ENCODE results near the gene WDTC1. TPM values are rescaled to one million over a fixed set of nuclear protein-coding genes. Genes with fewer than 3 reads are reported as not detected.

WDTC1 gene
- total RNA-seq, 1 experiment from 2014 or later, result 9.0 TPM

GRCh38 chr1:27341525-27342252 lies 107.3 kb downstream of the WDTC1 start, which contains the start of gene SYTL1:
Gene SYTL1, plus strand, starts transcription at chr1:27342022. Its CDS starts 3,313 bp downstream, at chr1:27345335.
- no peak for DNase-seq (ENCODE audit: low read depth, low spot score)

GRCh38 chr1:27342391-27342777 lies 108.0 kb downstream of the WDTC1 start:
- DNase-seq (ENCODE audit: low read depth, low spot score), result no peak
- in situ Hi-C loops (cut with HindIII; ENCODE audit: low pct_unique_long_range_greater_than_20kb, low sequenced_read_pairs), result no loop called here

More at GRCh38 chr1:27341525-27342252, 107.3 kb downstream of the WDTC1 start, which contains the start of gene SYTL1:
- in situ Hi-C loops (cut with HindIII; ENCODE audit: low pct_unique_long_range_greater_than_20kb, low sequenced_read_pairs), result no loop called here

- in situ Hi-C loops (cut with HindIII; ENCODE audit: low pct_unique_long_range_greater_than_20kb, low sequenced_read_pairs), result no loop called here
- DNase-seq (ENCODE audit: low read depth, low spot score), result no peak
These were observed 108.6 kb downstream of the WDTC1 start for GRCh38 chr1:27342778-27343638.

GRCh38 chr1:27343639-27344025 lies 109.2 kb downstream of the WDTC1 start:
- in situ Hi-C loops (cut with HindIII; ENCODE audit: low pct_unique_long_range_greater_than_20kb, low sequenced_read_pairs), result no loop called here
- DNase-seq (ENCODE audit: low read depth, low spot score), result no peak

- DNase-seq (ENCODE audit: low read depth, low spot score), result no peak
- in situ Hi-C loops (cut with HindIII; ENCODE audit: low pct_unique_long_range_greater_than_20kb, low sequenced_read_pairs), result no loop called here
These were observed 110.8 kb downstream of the WDTC1 start for GRCh38 chr1:27345272-27345671.

- in situ Hi-C loops (cut with HindIII; ENCODE audit: low pct_unique_long_range_greater_than_20kb, low sequenced_read_pairs), result no loop called here
- DNase-seq (ENCODE audit: low read depth, low spot score), result no peak
These were observed 111.9 kb downstream of the WDTC1 start for GRCh38 chr1:27346357-27346756.

- in situ Hi-C loops (cut with HindIII; ENCODE audit: low pct_unique_long_range_greater_than_20kb, low sequenced_read_pairs), result no loop called here
- DNase-seq (ENCODE audit: low read depth, low spot score), result no peak
These were observed 112.7 kb downstream of the WDTC1 start for GRCh38 chr1:27346991-27347624.

GRCh38 chr1:27348861-27349783 lies 114.7 kb downstream of the WDTC1 start:
- DNase-seq (ENCODE audit: low read depth, low spot score), result no peak
- in situ Hi-C loops (cut with HindIII; ENCODE audit: low pct_unique_long_range_greater_than_20kb, low sequenced_read_pairs), result no loop called here

GRCh38 chr1:27349784-27350662 lies 115.6 kb downstream of the WDTC1 start:
- in situ Hi-C loops (cut with HindIII; ENCODE audit: low pct_unique_long_range_greater_than_20kb, low sequenced_read_pairs), result no loop called here
- no peak for DNase-seq (ENCODE audit: low read depth, low spot score)

GRCh38 chr1:27350663-27351540 lies 116.5 kb downstream of the WDTC1 start:
- DNase-seq (ENCODE audit: low read depth, low spot score), result no peak
- in situ Hi-C loops (cut with HindIII; ENCODE audit: low pct_unique_long_range_greater_than_20kb, low sequenced_read_pairs), result no loop called here

- in situ Hi-C loops (cut with HindIII; ENCODE audit: low pct_unique_long_range_greater_than_20kb, low sequenced_read_pairs), result no loop called here
- no peak for DNase-seq (ENCODE audit: low read depth, low spot score)
These were observed 117.2 kb downstream of the WDTC1 start for GRCh38 chr1:27351541-27352107.

- no peak for DNase-seq (ENCODE audit: low read depth, low spot score)
- in situ Hi-C loops (cut with HindIII; ENCODE audit: low pct_unique_long_range_greater_than_20kb, low sequenced_read_pairs), result no loop called here
These were observed 118.7 kb downstream of the WDTC1 start for GRCh38 chr1:27353166-27353565.

GRCh38 chr1:27353629-27354028 lies 119.2 kb downstream of the WDTC1 start:
- in situ Hi-C loops (cut with HindIII; ENCODE audit: low pct_unique_long_range_greater_than_20kb, low sequenced_read_pairs), result no loop called here
- no peak for DNase-seq (ENCODE audit: low read depth, low spot score)

- in situ Hi-C loops (cut with HindIII; ENCODE audit: low pct_unique_long_range_greater_than_20kb, low sequenced_read_pairs), result no loop called here
- DNase-seq (ENCODE audit: low read depth, low spot score), result no peak
These were observed 121.3 kb downstream of the WDTC1 start for GRCh38 chr1:27355683-27356082.

GRCh38 chr1:27356277-27356618 lies 121.8 kb downstream of the WDTC1 start:
- no peak for DNase-seq (ENCODE audit: low read depth, low spot score)
- in situ Hi-C loops (cut with HindIII; ENCODE audit: low pct_unique_long_range_greater_than_20kb, low sequenced_read_pairs), result no loop called here
